K562 (cell line): ENCODE measurements around the gene PATE3. TPM values are rescaled to one million over a fixed set of nuclear protein-coding genes. Genes with fewer than 3 reads are reported as not detected.
A peak's percentile ranks its signal among the peaks of the same experiment; 100 is the strongest.

ENCODE experiments used
- ATAC-seq: fragments of 200-7000 bp; cut with Tn5 transposase; 3 replicates; pipeline ENCODE4 v1.9.1; 2020; ENCODE audit warnings: moderate library complexity
- BruUV-seq: library from RNA; stranded (reverse); fragments of 400-500 nt; replicated peaks from 2 replicates; lab custom pipeline; 2021; lab: Mats Ljungman, UMichigan
- CTCF ChIA-PET: fragments of 300-600 bp; formaldehyde crosslinking; extraction: SDS; loops from one replicate; lab custom pipeline; 2021; ENCODE audit warnings: low intra/inter-chr PET ratio; lab: Yijun Ruan, JAX
- POLR2A ChIA-PET: fragments of 300-600, 350-650 bp; sonication (Branson Sonifier 250); formaldehyde crosslinking; extraction: SDS; loops from one replicate; lab custom pipeline; 2021; ENCODE audit warnings: antibody characterized with exemption, inconsistent platforms; lab: Yijun Ruan, JAX
- DNase-seq, 4 experiments: peaks; one replicate each; pipeline versions ENCODE4 v3.0.0 to v3.0.0-alpha.2; 2011 to 2018; ENCODE audit warnings: low spot score in 3 of 4, mixed read lengths in 3 of 4; ENCODE audit errors: extremely low read depth in 1 of 4
- FAIRE-seq: peaks from 2 replicates; lab custom pipeline; 2011; peaks lifted over from hg19 to GRCh38; lab: Jason Lieb, UNC
- H2AFZ ChIP-seq: 2 replicates; pipeline ENCODE4 v1.6.0; 2011; ENCODE audit warnings: low read depth, low read length, control low read depth, inconsistent platforms
- H3K27ac ChIP-seq: fragments of 200-600 bp; 3 replicates; pipeline ENCODE4 v1.8.0; 2011; ENCODE audit warnings: low read depth, mild to moderate bottlenecking, control low read depth, inconsistent platforms, low read length, moderate library complexity, mixed read lengths; ENCODE audit errors: extremely low read depth
- H3K27me3 ChIP-seq, 2 experiments: fragments of 300-600 bp in 1 of 2; 2 replicates in 1 of 2; 3 replicates in 1 of 2; pipeline versions ENCODE4 v1.6.0 to v1.8.0; 2011; ENCODE audit warnings: inconsistent platforms in 2 of 2, low read length in 2 of 2, mild to moderate bottlenecking in 1 of 2, mixed read lengths in 1 of 2, moderate library complexity in 1 of 2; ENCODE audit not compliant: control insufficient read depth in 2 of 2, insufficient read depth in 2 of 2
- H3K36me3 ChIP-seq: fragments of 300-600 bp; 3 replicates; pipeline ENCODE4 v1.8.0; 2011; ENCODE audit warnings: mild to moderate bottlenecking, low read length, inconsistent platforms; ENCODE audit not compliant: control insufficient read depth, insufficient read depth
- H3K4me1 ChIP-seq, 2 experiments: fragments of 200-600 bp in 1 of 2; replicated peaks in 1 of 2; 2 replicates in 1 of 2; 3 replicates in 1 of 2; pipeline versions ENCODE4 v1.5.1 to v1.8.0; 2011; ENCODE audit warnings: inconsistent platforms in 2 of 2, low read length in 2 of 2, mild to moderate bottlenecking in 1 of 2, mixed read lengths in 1 of 2, moderate library complexity in 1 of 2; ENCODE audit not compliant: control insufficient read depth in 2 of 2, insufficient read depth in 2 of 2
- H3K4me2 ChIP-seq: 2 replicates; pipeline ENCODE4 v1.6.1; 2011; ENCODE audit warnings: low read length, control low read depth, inconsistent platforms, mixed read lengths; ENCODE audit not compliant: insufficient read depth
- H3K4me3 ChIP-seq: fragments of 200-600 bp; sonication (generic), shearing (Covaris generic); 2 replicates; pipeline ENCODE4 v1.5.1; 2016; ENCODE audit warnings: control low read depth, inconsistent platforms
- H3K79me2 ChIP-seq: fragments of 200-600 bp; 3 replicates; pipeline ENCODE4 v1.8.0; 2011; ENCODE audit warnings: low read length, inconsistent platforms; ENCODE audit not compliant: control insufficient read depth, insufficient read depth
- H3K9ac ChIP-seq, 2 experiments: 2 replicates each; pipeline versions ENCODE4 v1.6.0 to v1.6.1; 2011; ENCODE audit warnings: low read depth in 2 of 2, low read length in 2 of 2, control low read depth in 1 of 2, inconsistent platforms in 1 of 2, mild to moderate bottlenecking in 1 of 2, mixed read lengths in 1 of 2; ENCODE audit not compliant: insufficient read depth in 1 of 2
- H3K9me1 ChIP-seq: one replicate; pipeline ENCODE4 v1.6.0; 2011; ENCODE audit warnings: inconsistent platforms, mild to moderate bottlenecking, low read length, moderate library complexity; ENCODE audit not compliant: control insufficient read depth, insufficient read depth
- H3K9me3 ChIP-seq: replicated peaks from 2 replicates; pipeline ENCODE4 v1.5.1; 2011; ENCODE audit warnings: low read depth, low read length, inconsistent platforms; ENCODE audit not compliant: control insufficient read depth, insufficient read depth
- H4K20me1 ChIP-seq: replicated peaks from 2 replicates; pipeline ENCODE4 v1.6.1; 2011; ENCODE audit warnings: low read length, inconsistent platforms, mixed read lengths; ENCODE audit not compliant: control insufficient read depth, insufficient read depth
- ARHGAP35 ChIP-seq: fragments of 450-650 bp; IDR thresholded peaks from 2 replicates; pipeline ENCODE4 v1.6.1; 2018; ENCODE audit not compliant: partially characterized antibody
- C11orf30 ChIP-seq: fragments of 450-650 bp; IDR thresholded peaks from 2 replicates; pipeline ENCODE4 v1.6.1; 2016; ENCODE audit warnings: low read depth, mild to moderate bottlenecking
- FOXP1 ChIP-seq: sonication (generic); formaldehyde crosslinking; IDR thresholded peaks from 2 replicates; pipeline ENCODE4 v1.8.0; 2022; ENCODE audit warnings: mild to moderate bottlenecking, missing genetic modification reagents
- MAFF ChIP-seq: IDR thresholded peaks from 2 replicates; pipeline ENCODE4 v1.6.1; 2012; ENCODE audit warnings: low read length, improper control_type of control experiment
- MAFG ChIP-seq: fragments of 450-650 bp; conservative IDR thresholded peaks from 2 replicates; pipeline ENCODE4 v1.6.1; 2016; ENCODE audit warnings: missing genetic modification characterization, missing compliant biosample characterization
- NFE2 ChIP-seq: IDR thresholded peaks from 2 replicates; pipeline ENCODE4 v1.6.1; 2014; ENCODE audit warnings: antibody characterized with exemption, low read depth
- NFE2L1 ChIP-seq: fragments of 450-650 bp; IDR thresholded peaks from 2 replicates; pipeline ENCODE4 v1.6.1; 2016; ENCODE audit warnings: missing genetic modification characterization, low read depth, mild to moderate bottlenecking, missing compliant biosample characterization, moderate library complexity, borderline replicate concordance
- POLR2A ChIP-seq: fragments of 450-650 bp; conservative IDR thresholded peaks from 2 replicates; pipeline ENCODE4 v1.6.1; 2016
- ZNF444 ChIP-seq: fragments of 250-450 bp; sonication (Bioruptor Pico); IDR thresholded peaks from 2 replicates; pipeline ENCODE4 v1.4.0; 2020; ENCODE audit warnings: mild to moderate bottlenecking, moderate library complexity
- ZNF778 ChIP-seq: fragments of 450-650 bp; formaldehyde crosslinking; IDR thresholded peaks from 2 replicates; pipeline ENCODE4 v1.4.0; 2020; ENCODE audit warnings: mild to moderate bottlenecking, moderate library complexity
- WGBS: fragments of 100-300 bp; shearing (Covaris generic); methylation state at CpG from one replicate; pipeline ENCODE4 v1.1.6; 2016; ENCODE audit warnings: low coverage, mixed read lengths; ENCODE audit not compliant: insufficient coverage; ENCODE audit errors: missing lambda C conversion rate; 5-methylcytosine and 5-hydroxymethylcytosine counted together
- in situ Hi-C: fragments of 300-500 bp; cut with MboI; formaldehyde crosslinking; loops from 4 replicates; pipeline ENCODE4 v1.15.0; 2018; ENCODE audit warnings: inconsistent platforms, mixed read lengths
- intact Hi-C: fragments of 100-400 bp; cut with micrococcal nuclease; formaldehyde crosslinking; loops from 2 replicates; pipeline ENCODE4 v1.14.2; 2022
- polyA plus RNA-seq, 8 experiments: library from polyadenylated mRNA; depleted of rRNA in 4 of 8; stranded (reverse) in 5 of 8; unstranded in 3 of 8; fragments of >200 nt; fragmentation: Nextera tagmentation in 2 of 8; fragmentation: Illumina TruSeq in 1 of 8; extraction: Ambion mirVana in 2 of 8; extraction: Trizol in 1 of 8; gene quantifications; 2 replicates each; pipeline versions ENCODE4 v1.2.1 to v1.2.3, GENCODE V29; 2011 to 2014; ENCODE audit warnings: inconsistent platforms in 1 of 8, missing spikeins in 1 of 8
- total RNA-seq, 7 experiments: library from RNA; depleted of rRNA in 6 of 7; stranded (reverse); fragments of >200 nt in 6 of 7; fragmentation: Illumina TruSeq in 2 of 7; extraction: Trizol in 2 of 7; gene quantifications; 2 replicates each; pipeline versions ENCODE4 v1.2.1 to v1.2.3, GENCODE V29; 2011 to 2021; ENCODE audit warnings: low replicate concordance in 1 of 7
- TF ChIP-seq, protein P1 (sequence below): fragments of 450-650 bp; IDR thresholded peaks from 2 replicates; pipeline ENCODE4 v1.6.1; 2017; ENCODE audit warnings: mild to moderate bottlenecking, moderate library complexity

PATE3 gene
- total and polyA plus RNA-seq, 9 of the 15 experiments (the other 6 are each of a cell fraction or from before 2014, with no cell fraction given), result not detected

DNA sequence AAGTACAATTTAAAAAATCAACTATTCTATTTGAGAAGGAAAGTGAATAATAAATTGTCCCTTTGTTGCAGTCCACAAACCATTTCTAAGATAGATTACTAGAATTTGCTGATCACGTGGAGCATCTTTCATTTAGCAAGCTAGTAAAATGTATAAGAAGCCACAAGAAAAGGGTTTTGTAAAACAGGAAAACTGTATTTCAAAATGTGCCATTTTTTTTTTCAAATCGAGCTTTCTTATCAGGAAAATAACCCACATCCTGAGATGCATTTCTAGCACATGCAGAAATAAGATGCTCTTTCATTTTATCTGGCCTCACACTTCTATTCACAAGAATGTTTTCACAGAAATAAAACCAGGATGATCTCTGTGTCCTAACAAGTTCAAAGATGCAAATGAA lies 3.2 kb upstream of the PATE3 start:
- no peaks in the 10 kb centered on the region for H3K9me1 ChIP-seq
- ATAC-seq, result no peak
- H3K4me2 ChIP-seq, result no peak overlapping the region
- H3K79me2 ChIP-seq, result no peaks in the 10 kb centered on the region
- TF ChIP-seq ZNF444 (no peak), NFE2 (no peak), POLR2A (no peak), ARHGAP35 (no peak)
- 0% methylated on average over 2 of the region's 2 CpGs for WGBS
- no peaks in the 10 kb centered on the region for H3K36me3 ChIP-seq
- no peak overlapping the region for H2AFZ ChIP-seq
- H3K4me3 ChIP-seq, result no peak overlapping the region
- DNase-seq, result no peak
- H4K20me1 ChIP-seq, result no peaks in the 10 kb centered on the region
- H3K4me1 ChIP-seq, result no peaks in the 10 kb centered on the region
- intact Hi-C loops (no loop called here), in situ Hi-C loops (no loop called here)
- no peaks in the 10 kb centered on the region for H3K27me3 ChIP-seq
- H3K27ac ChIP-seq, result no peak overlapping the region
- H3K9ac ChIP-seq, result no peak overlapping the region
- POLR2A ChIA-PET, result no interaction called here
- CTCF ChIA-PET, result no interaction called here
- no peaks in the 10 kb centered on the region for H3K9me3 ChIP-seq
- no TSS peak for BruUV-seq
- no peak for FAIRE-seq

DNA sequence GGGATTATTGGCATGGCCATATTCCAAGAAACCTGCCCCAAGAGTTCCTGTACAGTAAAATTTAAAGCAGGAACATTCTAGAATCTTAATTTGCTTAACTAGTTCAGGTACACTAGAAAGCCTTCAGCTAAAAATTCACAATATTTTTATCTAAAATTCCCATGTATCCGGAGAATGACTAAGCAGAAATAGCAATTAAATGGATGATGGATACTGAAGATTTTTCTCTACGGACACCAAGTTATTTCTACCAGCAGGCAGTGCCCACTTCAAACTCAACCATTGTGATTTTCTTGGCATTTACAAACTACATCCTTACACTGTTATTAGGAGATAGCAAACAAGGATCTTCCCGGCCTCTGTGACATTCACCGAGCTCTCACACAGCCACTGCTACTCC lies 2.9 kb downstream of the PATE3 start:
- in situ Hi-C loops (no loop called here), intact Hi-C loops (no loop called here)
- WGBS, result 16% methylated on average over 4 of the region's 4 CpGs
- Histone ChIP-seq H3K4me3 (no peak overlapping the region), H3K4me1 (no peaks in the 10 kb centered on the region), H3K9ac (no peak overlapping the region), H3K9me3 (no peaks in the 10 kb centered on the region; the same call in 1 of the 2 replicates), H3K36me3 (no peaks in the 10 kb centered on the region), H4K20me1 (no peaks in the 10 kb centered on the region), H3K4me2 (no peak overlapping the region), H3K79me2 (no peaks in the 10 kb centered on the region), H3K9me1 (no peaks in the 10 kb centered on the region), H2AFZ (no peak overlapping the region), H3K27ac (no peak overlapping the region), H3K27me3 (no peaks in the 10 kb centered on the region)
- no TSS peak for BruUV-seq
- POLR2A ChIA-PET, result no interaction called here
- FAIRE-seq (no peak), DNase-seq (no peak), ATAC-seq (no peak)
- CTCF ChIA-PET, result no interaction called here
- TF ChIP-seq MAFF (peak; percentile 43; the same call in 1 of the 2 replicates), NFE2L1 (tag) (peak; percentile 55; the same call in 1 of the 2 replicates), MAFG (tag) (peak; percentile 70), ZNF778 (CRISPR knock-in tag) (no peak), FOXP1 (CRISPR knock-in tag) (no peak), C11orf30 (peak; percentile 8; the same call in 1 of the 2 replicates), NFE2 (peak; percentile 48)
- TF ChIP-seq, protein P1, sequence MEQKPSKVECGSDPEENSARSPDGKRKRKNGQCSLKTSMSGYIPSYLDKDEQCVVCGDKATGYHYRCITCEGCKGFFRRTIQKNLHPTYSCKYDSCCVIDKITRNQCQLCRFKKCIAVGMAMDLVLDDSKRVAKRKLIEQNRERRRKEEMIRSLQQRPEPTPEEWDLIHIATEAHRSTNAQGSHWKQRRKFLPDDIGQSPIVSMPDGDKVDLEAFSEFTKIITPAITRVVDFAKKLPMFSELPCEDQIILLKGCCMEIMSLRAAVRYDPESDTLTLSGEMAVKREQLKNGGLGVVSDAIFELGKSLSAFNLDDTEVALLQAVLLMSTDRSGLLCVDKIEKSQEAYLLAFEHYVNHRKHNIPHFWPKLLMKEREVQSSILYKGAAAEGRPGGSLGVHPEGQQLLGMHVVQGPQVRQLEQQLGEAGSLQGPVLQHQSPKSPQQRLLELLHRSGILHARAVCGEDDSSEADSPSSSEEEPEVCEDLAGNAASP, result no peak
